KMS-11 (cell line): ENCODE data around the gene ACTL6B.
"Not testable (repeated sequence)": the region's sequence is repeated elsewhere in the genome, so short reads cannot be mapped to it uniquely, and the experiment has no call there.

ENCODE experiments used
- H2AFZ ChIP-seq: fragments of 200-600 bp; sonication (generic); 2 replicates; pipeline ENCODE4 v1.6.1; 2016; ENCODE audit warnings: antibody characterized with exemption, mixed run types, low read depth
- H3K27ac ChIP-seq: fragments of 200-600 bp; sonication (generic); 2 replicates; pipeline ENCODE4 v1.6.1; 2016; ENCODE audit warnings: mild to moderate bottlenecking, mixed run types
- H3K27me3 ChIP-seq: fragments of 200-600 bp; sonication (generic); 2 replicates; pipeline ENCODE4 v1.6.1; 2017; ENCODE audit warnings: mild to moderate bottlenecking, low read depth, mixed run types, moderate library complexity; ENCODE audit not compliant: insufficient read depth
- H3K36me3 ChIP-seq: fragments of 200-600 bp; sonication (generic); 2 replicates; pipeline ENCODE4 v1.6.1; 2017; ENCODE audit warnings: mild to moderate bottlenecking, mixed run types; ENCODE audit not compliant: insufficient read depth
- H3K4me1 ChIP-seq: fragments of 200-600 bp; sonication (generic); 2 replicates; pipeline ENCODE4 v1.6.1; 2016; ENCODE audit warnings: mild to moderate bottlenecking, low read depth, mixed run types; ENCODE audit not compliant: poor library complexity, severe bottlenecking
- H3K4me2 ChIP-seq: fragments of 200-600 bp; sonication (generic); 2 replicates; pipeline ENCODE4 v1.7.0; 2016; ENCODE audit warnings: mild to moderate bottlenecking, mixed run types
- H3K4me3 ChIP-seq: fragments of 200-600 bp; sonication (generic); IDR thresholded peaks from 2 replicates; pipeline ENCODE4 v1.6.1; 2017; ENCODE audit warnings: low read depth, low read length, mixed read lengths; ENCODE audit not compliant: insufficient read depth
- H3K79me2 ChIP-seq: fragments of 200-600 bp; sonication (generic); 2 replicates; pipeline ENCODE4 v1.6.1; 2016; ENCODE audit warnings: low read depth, mixed run types; ENCODE audit not compliant: insufficient read depth
- H3K9ac ChIP-seq: fragments of 200-600 bp; sonication (generic); 2 replicates; pipeline ENCODE4 v1.6.1; 2016; ENCODE audit warnings: mild to moderate bottlenecking, mixed run types
- H4K20me1 ChIP-seq: fragments of 200-600 bp; sonication (generic); 2 replicates; pipeline ENCODE4 v1.6.1; 2016; ENCODE audit warnings: mild to moderate bottlenecking, mixed run types; ENCODE audit not compliant: insufficient read depth
- TF ChIP-seq, protein P1 (sequence below): fragments of 200-600 bp; sonication (generic); conservative IDR thresholded peaks from 2 replicates; pipeline ENCODE4 v1.6.1; 2017; ENCODE audit warnings: low read depth, mild to moderate bottlenecking, antibody characterized with exemption, low read length, moderate library complexity, mixed read lengths

ACTL6B gene

DNA sequence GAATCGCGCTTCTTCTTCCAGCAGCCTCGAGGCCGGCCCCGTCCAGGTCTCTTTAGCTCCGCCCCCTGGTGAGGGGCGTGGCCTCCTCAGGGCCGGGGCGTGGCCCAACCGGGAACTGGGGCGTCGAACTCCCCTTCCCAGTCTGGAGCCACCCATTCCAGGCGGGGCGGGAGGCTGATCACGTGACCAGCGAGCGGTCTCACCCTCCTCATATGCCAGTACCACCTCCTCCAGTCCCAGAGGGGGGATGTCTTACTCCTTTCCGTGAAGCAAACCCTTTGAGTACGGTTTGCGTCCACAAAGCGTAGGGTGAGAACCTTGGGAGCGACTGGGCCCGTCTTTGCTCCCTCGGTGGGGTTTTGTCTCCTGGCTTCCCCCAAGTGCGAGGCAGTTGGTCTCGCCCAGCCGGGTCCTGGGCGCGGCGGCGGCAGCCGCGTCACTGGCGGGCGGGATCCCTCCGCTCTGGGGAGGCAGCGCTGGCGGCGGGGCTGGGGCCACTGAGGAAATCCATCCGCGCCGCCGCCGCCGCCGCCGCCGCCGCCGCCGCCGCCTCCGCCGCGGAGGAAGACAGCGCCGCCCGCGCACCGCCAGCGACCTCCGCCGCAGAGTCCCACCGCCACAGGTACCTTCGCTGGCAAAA is 17.2 kb upstream of the ACTL6B start, which contains the start of gene GNB2:
Gene GNB2, plus strand, starts transcription at position 439 of the 640 bp plus-strand sequence. CDS start 2,526 bp downstream, outside the sequence.
- Histone ChIP-seq H3K27me3 (peaks cover 32% of the 10 kb centered on the region; the same call in 1 of the 2 replicates), H3K79me2 (peaks cover 19% of the 10 kb centered on the region), H3K36me3 (no peaks in the 10 kb centered on the region; the same call in 1 of the 2 replicates), H2AFZ (peak within 1 kb of the TSS; percentile 90), H3K4me3 (no peak within 1 kb of the TSS), H4K20me1 (no peaks in the 10 kb centered on the region), H3K4me2 (peak within 1 kb of the TSS; percentile 79), H3K4me1 (peaks cover 13% of the 10 kb centered on the region), H3K27ac (peak within 1 kb of the TSS; percentile 95), H3K9ac (peak within 1 kb of the TSS; percentile 87)
- TF ChIP-seq, protein P1, sequence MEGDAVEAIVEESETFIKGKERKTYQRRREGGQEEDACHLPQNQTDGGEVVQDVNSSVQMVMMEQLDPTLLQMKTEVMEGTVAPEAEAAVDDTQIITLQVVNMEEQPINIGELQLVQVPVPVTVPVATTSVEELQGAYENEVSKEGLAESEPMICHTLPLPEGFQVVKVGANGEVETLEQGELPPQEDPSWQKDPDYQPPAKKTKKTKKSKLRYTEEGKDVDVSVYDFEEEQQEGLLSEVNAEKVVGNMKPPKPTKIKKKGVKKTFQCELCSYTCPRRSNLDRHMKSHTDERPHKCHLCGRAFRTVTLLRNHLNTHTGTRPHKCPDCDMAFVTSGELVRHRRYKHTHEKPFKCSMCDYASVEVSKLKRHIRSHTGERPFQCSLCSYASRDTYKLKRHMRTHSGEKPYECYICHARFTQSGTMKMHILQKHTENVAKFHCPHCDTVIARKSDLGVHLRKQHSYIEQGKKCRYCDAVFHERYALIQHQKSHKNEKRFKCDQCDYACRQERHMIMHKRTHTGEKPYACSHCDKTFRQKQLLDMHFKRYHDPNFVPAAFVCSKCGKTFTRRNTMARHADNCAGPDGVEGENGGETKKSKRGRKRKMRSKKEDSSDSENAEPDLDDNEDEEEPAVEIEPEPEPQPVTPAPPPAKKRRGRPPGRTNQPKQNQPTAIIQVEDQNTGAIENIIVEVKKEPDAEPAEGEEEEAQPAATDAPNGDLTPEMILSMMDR, result no peak

DNA sequence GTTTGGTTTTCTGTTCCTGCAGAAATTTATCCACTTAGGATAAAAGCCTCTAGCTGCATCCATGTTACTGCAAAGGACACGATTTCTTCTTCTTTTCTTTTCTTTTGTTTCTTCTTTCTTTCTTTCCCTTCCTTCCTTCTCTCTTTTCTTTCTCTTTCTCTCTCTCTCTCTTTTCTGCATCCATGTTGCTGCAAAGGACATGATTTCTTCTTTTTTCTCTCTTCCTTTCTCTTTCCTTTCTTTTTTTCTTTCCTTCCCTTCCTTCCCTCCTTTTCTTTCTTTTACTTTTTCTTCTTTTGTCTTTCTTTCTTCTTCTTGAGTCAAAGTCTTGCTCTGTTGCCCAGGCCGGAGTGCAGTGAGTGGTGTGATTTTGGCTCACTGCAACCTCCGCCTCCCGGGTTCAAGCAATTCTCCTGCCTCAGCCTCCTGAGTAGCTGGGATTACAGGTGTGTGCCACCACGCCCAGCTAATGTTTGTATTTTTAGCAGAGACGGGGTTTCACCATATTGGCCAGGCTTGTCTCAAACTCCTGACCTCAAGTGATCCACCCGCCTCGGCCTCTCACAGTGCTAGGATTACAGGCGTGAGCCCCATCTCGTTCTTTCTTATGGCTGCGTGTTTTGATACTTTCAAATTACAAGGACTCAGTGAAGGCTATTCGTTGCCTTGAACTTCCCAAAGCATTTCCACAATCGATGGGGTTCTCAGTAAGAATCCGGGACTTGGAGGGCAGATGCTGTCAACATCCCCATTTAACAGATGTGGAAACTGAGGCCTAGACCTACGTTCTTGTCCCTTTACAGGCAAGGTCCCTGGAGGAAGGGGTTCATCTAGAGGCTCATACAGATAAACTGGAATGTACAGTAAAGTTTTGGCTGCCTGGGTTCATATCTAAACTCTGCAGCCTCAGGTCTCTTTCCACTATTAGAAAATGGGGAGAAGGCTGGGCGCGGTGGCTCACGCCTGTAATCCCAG is 15.4 kb upstream of the ACTL6B start:
- TF ChIP-seq, protein P1, result no peak
- Histone ChIP-seq H3K4me2 (no peak overlapping the region), H3K9ac (no peak overlapping the region), H3K4me1 (peaks cover 12% of the 10 kb centered on the region), H3K27me3 (peaks cover 49% of the 10 kb centered on the region), H3K79me2 (peaks cover 13% of the 10 kb centered on the region), H3K27ac (no peak overlapping the region), H3K4me3 (no peak overlapping the region), H3K36me3 (no peaks in the 10 kb centered on the region), H4K20me1 (no peaks in the 10 kb centered on the region), H2AFZ (no peak overlapping the region)

DNA sequence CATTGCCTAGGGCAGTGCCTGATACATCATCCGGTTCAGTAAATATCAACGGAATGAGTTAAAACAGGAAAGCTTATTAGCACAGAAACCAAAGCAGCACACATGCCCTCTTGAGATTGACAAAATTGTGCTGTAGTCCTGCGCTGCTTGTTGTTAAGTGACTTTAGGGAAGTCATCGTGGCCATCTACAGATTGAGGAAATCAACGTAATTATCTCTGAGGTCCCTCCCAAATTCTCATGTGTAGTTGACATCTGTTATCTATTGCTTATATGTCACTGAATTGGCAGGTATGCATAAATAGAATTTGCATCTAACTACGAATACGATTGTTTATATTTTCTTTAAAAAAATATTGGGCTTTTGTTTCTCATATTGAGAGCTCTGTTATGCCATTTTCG is 13.8 kb upstream of the ACTL6B start:
- no peak overlapping the region for H3K9ac ChIP-seq
- H3K27me3 ChIP-seq, result peaks cover 63% of the 10 kb centered on the region
- H3K36me3 ChIP-seq, result no peaks in the 10 kb centered on the region
- peaks cover 8% of the 10 kb centered on the region for H3K79me2 ChIP-seq
- no peak overlapping the region for H3K4me2 ChIP-seq
- H3K4me3 ChIP-seq, result no peak overlapping the region
- no peak overlapping the region for H3K27ac ChIP-seq
- TF ChIP-seq, protein P1, result no peak
- no peak overlapping the region for H2AFZ ChIP-seq
- H3K4me1 ChIP-seq, result peaks cover 7% of the 10 kb centered on the region
- H4K20me1 ChIP-seq, result no peaks in the 10 kb centered on the region

DNA sequence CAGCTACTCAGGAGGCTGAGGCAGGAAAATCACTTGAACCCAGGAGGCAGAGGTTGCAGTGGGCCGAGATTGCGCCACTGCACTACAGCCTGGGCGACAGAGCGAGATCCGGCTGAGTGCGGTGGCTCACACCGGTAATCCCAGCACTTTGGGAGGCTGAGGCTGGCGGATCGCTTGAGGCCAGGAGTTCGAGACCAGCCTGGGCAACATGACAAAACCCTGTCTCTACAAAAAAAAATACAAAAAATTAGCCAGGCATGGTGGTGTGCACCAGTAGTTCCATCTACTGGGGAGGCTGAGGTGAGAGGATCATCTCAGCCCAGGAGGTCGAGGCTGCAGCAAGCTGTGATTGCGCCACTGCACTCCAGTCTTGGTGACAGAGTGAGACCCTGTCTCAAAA is 12.9 kb upstream of the ACTL6B start:
- H3K36me3 ChIP-seq, H3K79me2 ChIP-seq, H3K27ac ChIP-seq, H3K9ac ChIP-seq, H3K4me1 ChIP-seq, H4K20me1 ChIP-seq, H2AFZ ChIP-seq, H3K4me2 ChIP-seq, H3K4me3 ChIP-seq: not testable (repeated sequence)
- peaks cover 69% of the 10 kb centered on the region for H3K27me3 ChIP-seq
